OCI-LY7 (cell line): Measurements from ENCODE around the gene KCNQ1.

Source experiments
- EZH2phosphoT487 ChIP-seq: fragments of 200-600 bp; sonication (generic); IDR thresholded peaks from 2 replicates; pipeline ENCODE4 v1.6.1; 2018; ENCODE audit warnings: low read depth, borderline replicate concordance, mild to moderate bottlenecking, mixed run types, antibody characterized with exemption, low read length, moderate library complexity, mixed read lengths
- TF ChIP-seq, protein P1 (sequence below): fragments of 200-600 bp; sonication (generic); conservative IDR thresholded peaks from 2 replicates; pipeline ENCODE4 v1.5.1; 2014; ENCODE audit warnings: mild to moderate bottlenecking, antibody characterized with exemption, low read length, moderate library complexity, mixed read lengths

DNA sequence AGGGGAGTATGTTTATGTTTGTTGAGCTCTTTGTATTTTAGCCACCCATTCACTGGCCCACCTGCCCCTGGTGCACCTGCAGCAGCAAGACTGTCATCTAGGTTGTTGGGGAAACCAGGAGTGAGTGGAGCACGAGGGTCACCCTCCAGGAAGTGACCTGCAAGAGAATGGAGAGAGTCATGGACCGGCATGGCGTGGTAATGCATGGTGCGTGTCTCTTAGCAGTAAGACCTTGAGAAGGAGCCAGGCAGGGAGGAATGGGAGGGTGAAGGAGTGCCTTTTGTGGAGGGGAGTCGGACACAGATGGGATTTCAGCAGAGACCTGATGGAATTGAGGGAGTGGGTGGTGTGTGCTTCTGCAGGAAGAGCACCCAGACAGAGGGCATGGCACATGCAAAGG is 37.9 kb downstream of the KCNQ1 start:
- TF ChIP-seq, protein P1, sequence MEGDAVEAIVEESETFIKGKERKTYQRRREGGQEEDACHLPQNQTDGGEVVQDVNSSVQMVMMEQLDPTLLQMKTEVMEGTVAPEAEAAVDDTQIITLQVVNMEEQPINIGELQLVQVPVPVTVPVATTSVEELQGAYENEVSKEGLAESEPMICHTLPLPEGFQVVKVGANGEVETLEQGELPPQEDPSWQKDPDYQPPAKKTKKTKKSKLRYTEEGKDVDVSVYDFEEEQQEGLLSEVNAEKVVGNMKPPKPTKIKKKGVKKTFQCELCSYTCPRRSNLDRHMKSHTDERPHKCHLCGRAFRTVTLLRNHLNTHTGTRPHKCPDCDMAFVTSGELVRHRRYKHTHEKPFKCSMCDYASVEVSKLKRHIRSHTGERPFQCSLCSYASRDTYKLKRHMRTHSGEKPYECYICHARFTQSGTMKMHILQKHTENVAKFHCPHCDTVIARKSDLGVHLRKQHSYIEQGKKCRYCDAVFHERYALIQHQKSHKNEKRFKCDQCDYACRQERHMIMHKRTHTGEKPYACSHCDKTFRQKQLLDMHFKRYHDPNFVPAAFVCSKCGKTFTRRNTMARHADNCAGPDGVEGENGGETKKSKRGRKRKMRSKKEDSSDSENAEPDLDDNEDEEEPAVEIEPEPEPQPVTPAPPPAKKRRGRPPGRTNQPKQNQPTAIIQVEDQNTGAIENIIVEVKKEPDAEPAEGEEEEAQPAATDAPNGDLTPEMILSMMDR = no peak
- TF ChIP-seq EZH2phosphoT487 = no peak
